Measurements from ENCODE around the gene HIVEP3. TPM values are rescaled to one million over a fixed set of nuclear protein-coding genes. Genes with fewer than 3 reads are reported as not detected.
A peak's percentile ranks its signal among the peaks of the same experiment; 100 is the strongest.

The HIVEP3 gene
- total RNA-seq, 1 donor from 2014 or later: 8.9 TPM

DNA sequence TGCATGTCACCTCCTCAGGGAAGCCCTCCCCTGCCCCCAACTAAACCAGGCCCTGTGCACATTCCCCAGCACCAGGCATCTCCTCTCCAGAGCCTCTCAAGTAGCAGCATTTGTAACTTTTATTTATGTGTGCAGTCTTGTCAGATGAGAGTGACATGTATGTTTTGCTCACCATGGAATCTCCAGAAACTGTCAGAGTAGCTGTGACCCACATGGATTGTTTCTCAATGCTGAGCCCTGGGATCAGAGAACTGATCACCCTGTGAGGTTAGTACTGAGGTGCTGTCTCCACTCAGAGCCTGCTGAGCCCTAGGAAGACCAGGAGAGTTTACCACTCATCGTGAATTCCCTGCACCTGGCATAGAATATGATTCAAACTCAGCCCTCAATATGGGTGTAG, 243.3 kb downstream of the HIVEP3 start:
- H3K36me3 Mint-ChIP-seq (ENCODE audit: low read depth, unreplicated experiment): no peaks in the 10 kb centered on the region
- FAIRE-seq (no peak), DNase-seq (ENCODE audit: low read depth) (no peak)
- no peak overlapping the region for H2AFZ ChIP-seq (ENCODE audit: low read depth, low read length)
- H3K27ac ChIP-seq (ENCODE audit: low read depth, low read length): no peak overlapping the region
- no peak overlapping the region for H3K9ac ChIP-seq (ENCODE audit: low read length)
- no peaks in the 10 kb centered on the region for H3K27me3 ChIP-seq (ENCODE audit: insufficient read depth, low read length)
- peaks cover 54% of the 10 kb centered on the region for H3K4me1 Mint-ChIP-seq (ENCODE audit: low read depth, unreplicated experiment)
- H3K4me3 ChIP-seq (ENCODE audit: insufficient read depth, low read depth, low read length): no peak overlapping the region
- H3K4me1 ChIP-seq (ENCODE audit: insufficient read depth, low read length): peaks cover 54% of the 10 kb centered on the region
- no peaks in the 10 kb centered on the region for H3K79me2 ChIP-seq (ENCODE audit: insufficient read depth, low read length)
- H4K20me1 ChIP-seq (ENCODE audit: insufficient read depth, low read length): no peaks in the 10 kb centered on the region
- no peaks in the 10 kb centered on the region for H3K9me3 ChIP-seq (ENCODE audit: insufficient read depth, low read depth, low read length)
- TF ChIP-seq, protein P1, sequence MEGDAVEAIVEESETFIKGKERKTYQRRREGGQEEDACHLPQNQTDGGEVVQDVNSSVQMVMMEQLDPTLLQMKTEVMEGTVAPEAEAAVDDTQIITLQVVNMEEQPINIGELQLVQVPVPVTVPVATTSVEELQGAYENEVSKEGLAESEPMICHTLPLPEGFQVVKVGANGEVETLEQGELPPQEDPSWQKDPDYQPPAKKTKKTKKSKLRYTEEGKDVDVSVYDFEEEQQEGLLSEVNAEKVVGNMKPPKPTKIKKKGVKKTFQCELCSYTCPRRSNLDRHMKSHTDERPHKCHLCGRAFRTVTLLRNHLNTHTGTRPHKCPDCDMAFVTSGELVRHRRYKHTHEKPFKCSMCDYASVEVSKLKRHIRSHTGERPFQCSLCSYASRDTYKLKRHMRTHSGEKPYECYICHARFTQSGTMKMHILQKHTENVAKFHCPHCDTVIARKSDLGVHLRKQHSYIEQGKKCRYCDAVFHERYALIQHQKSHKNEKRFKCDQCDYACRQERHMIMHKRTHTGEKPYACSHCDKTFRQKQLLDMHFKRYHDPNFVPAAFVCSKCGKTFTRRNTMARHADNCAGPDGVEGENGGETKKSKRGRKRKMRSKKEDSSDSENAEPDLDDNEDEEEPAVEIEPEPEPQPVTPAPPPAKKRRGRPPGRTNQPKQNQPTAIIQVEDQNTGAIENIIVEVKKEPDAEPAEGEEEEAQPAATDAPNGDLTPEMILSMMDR (IDR thresholded peaks at IDR 0.05; ENCODE audit: insufficient read depth, low read depth, low read length): no peak
- H3K27me3 Mint-ChIP-seq (ENCODE audit: low read depth, unreplicated experiment): peaks cover 6% of the 10 kb centered on the region
- no peaks in the 10 kb centered on the region for H3K9me3 Mint-ChIP-seq (ENCODE audit: unreplicated experiment)
- H3K27ac Mint-ChIP-seq (ENCODE audit: unreplicated experiment): no peak overlapping the region
- no peaks in the 10 kb centered on the region for H3K36me3 ChIP-seq (ENCODE audit: insufficient read depth, low read length)
- no peak overlapping the region for H3K4me2 ChIP-seq (ENCODE audit: low read length)
- no peak overlapping the region for H3K4me3 Mint-ChIP-seq (ENCODE audit: unreplicated experiment)

DNA sequence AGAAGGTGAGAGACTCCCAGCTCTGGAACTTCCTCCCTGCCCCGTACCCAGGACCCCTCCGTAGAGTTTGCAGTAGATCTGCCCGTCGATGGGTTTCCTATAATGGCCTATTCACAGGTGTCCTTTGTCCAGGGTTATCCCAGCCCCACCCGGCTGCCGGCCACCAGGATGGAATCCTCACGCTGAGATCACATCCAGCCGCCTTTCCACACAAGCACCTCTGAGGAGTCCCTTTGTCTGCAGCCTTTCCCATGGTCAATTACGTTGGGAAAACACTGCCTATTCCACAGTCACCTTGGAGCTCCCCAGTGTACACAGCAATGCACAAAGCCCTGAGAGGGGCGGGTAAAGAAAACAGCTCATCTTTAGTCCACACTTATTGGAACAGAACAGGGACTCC, 244.2 kb downstream of the HIVEP3 start:
- no peaks in the 10 kb centered on the region for H3K9me3 ChIP-seq (ENCODE audit: insufficient read depth, low read depth, low read length)
- TF ChIP-seq, protein P1 (IDR thresholded peaks at IDR 0.05; ENCODE audit: insufficient read depth, low read depth, low read length): no peak
- TF ChIP-seq EZH2 (IDR thresholded peaks at IDR 0.05; ENCODE audit: insufficient read depth, low read length): no peak
- no peak overlapping the region for H3K4me3 ChIP-seq (ENCODE audit: insufficient read depth, low read depth, low read length)
- H3K4me3 Mint-ChIP-seq (ENCODE audit: unreplicated experiment): no peak overlapping the region
- no peak overlapping the region for H3K27ac Mint-ChIP-seq (ENCODE audit: unreplicated experiment)
- peaks cover 60% of the 10 kb centered on the region for H3K4me1 ChIP-seq (ENCODE audit: insufficient read depth, low read length)
- no peaks in the 10 kb centered on the region for H3K27me3 ChIP-seq (ENCODE audit: insufficient read depth, low read length)
- H3K9me3 Mint-ChIP-seq (ENCODE audit: unreplicated experiment): no peaks in the 10 kb centered on the region
- no peaks in the 10 kb centered on the region for H4K20me1 ChIP-seq (ENCODE audit: insufficient read depth, low read length)
- no peaks in the 10 kb centered on the region for H3K36me3 Mint-ChIP-seq (ENCODE audit: low read depth, unreplicated experiment)
- no peak overlapping the region for H3K4me2 ChIP-seq (ENCODE audit: low read length)
- H3K36me3 ChIP-seq (ENCODE audit: insufficient read depth, low read length): no peaks in the 10 kb centered on the region
- no peak overlapping the region for H3K27ac ChIP-seq (ENCODE audit: low read depth, low read length)
- no peak overlapping the region for H3K9ac ChIP-seq (ENCODE audit: low read length)
- no peaks in the 10 kb centered on the region for H3K79me2 ChIP-seq (ENCODE audit: insufficient read depth, low read length)
- peaks cover 59% of the 10 kb centered on the region for H3K4me1 Mint-ChIP-seq (ENCODE audit: low read depth, unreplicated experiment)
- H2AFZ ChIP-seq (ENCODE audit: low read depth, low read length): no peak overlapping the region
- H3K27me3 Mint-ChIP-seq (ENCODE audit: low read depth, unreplicated experiment): peaks cover 6% of the 10 kb centered on the region
- DNase-seq (ENCODE audit: low read depth) (no peak), FAIRE-seq (no peak)

DNA sequence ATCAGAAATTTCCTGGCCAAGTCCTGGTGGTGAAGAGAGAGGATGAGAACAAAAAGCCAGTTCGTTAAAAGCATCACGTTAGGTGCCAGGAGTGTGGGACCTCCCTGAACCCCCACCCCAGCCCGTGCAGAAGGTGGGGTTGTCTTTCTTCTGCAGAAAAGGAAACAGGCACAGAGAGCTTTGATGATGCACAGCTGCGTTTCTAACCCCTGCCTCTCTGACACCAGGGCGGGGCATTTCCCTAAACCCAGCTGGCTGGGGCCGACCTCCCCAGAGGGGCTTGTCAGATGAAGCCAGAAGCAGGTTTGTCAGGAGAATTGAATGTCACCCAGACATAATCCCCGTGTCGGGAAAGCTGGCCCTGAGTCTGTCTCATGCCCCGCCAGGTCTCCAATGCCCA, 244.9 kb downstream of the HIVEP3 start:
- H3K36me3 ChIP-seq (ENCODE audit: insufficient read depth, low read length): no peaks in the 10 kb centered on the region
- no peak for DNase-seq (ENCODE audit: low read depth)
- peak overlapping the region; percentile 59 for H3K4me2 ChIP-seq (ENCODE audit: low read length)
- peaks cover 56% of the 10 kb centered on the region for H3K4me1 Mint-ChIP-seq (ENCODE audit: low read depth, unreplicated experiment)
- H3K4me3 ChIP-seq (ENCODE audit: insufficient read depth, low read depth, low read length): no peak overlapping the region
- no peaks in the 10 kb centered on the region for H3K36me3 Mint-ChIP-seq (ENCODE audit: low read depth, unreplicated experiment)
- no peak overlapping the region for H3K4me3 Mint-ChIP-seq (ENCODE audit: unreplicated experiment)
- no peaks in the 10 kb centered on the region for H4K20me1 ChIP-seq (ENCODE audit: insufficient read depth, low read length)
- no peaks in the 10 kb centered on the region for H3K9me3 Mint-ChIP-seq (ENCODE audit: unreplicated experiment)
- no peak overlapping the region for H3K27ac ChIP-seq (ENCODE audit: low read depth, low read length)
- H2AFZ ChIP-seq (ENCODE audit: low read depth, low read length): no peak overlapping the region
- H3K27me3 ChIP-seq (ENCODE audit: insufficient read depth, low read length): no peaks in the 10 kb centered on the region
- H3K4me1 ChIP-seq (ENCODE audit: insufficient read depth, low read length): peaks cover 58% of the 10 kb centered on the region
- H3K79me2 ChIP-seq (ENCODE audit: insufficient read depth, low read length): no peaks in the 10 kb centered on the region
- H3K9me3 ChIP-seq (ENCODE audit: insufficient read depth, low read depth, low read length): no peaks in the 10 kb centered on the region
- no peak overlapping the region for H3K27ac Mint-ChIP-seq (ENCODE audit: unreplicated experiment)
- H3K9ac ChIP-seq (ENCODE audit: low read length): peak overlapping the region; percentile 66
- FAIRE-seq: no peak
- peaks cover 6% of the 10 kb centered on the region for H3K27me3 Mint-ChIP-seq (ENCODE audit: low read depth, unreplicated experiment)
- TF ChIP-seq, protein P1 (IDR thresholded peaks at IDR 0.05; ENCODE audit: insufficient read depth, low read depth, low read length): no peak
- TF ChIP-seq EZH2 (IDR thresholded peaks at IDR 0.05; ENCODE audit: insufficient read depth, low read length): no peak

Measured in astrocyte (in vitro differentiated cells and primary cell).